GM19452 (cell line): ENCODE data around the gene ZWILCH.
"Not testable (repeated sequence)": the region's sequence is repeated elsewhere in the genome, so short reads cannot be mapped to it uniquely, and the experiment has no call there.

ENCODE experiments used
- ATAC-seq: cut with Tn5 transposase; IDR thresholded peaks from one replicate; pipeline ENCODE4 v1.9.1; 2021; ENCODE audit not compliant: unreplicated experiment

The ZWILCH gene

DNA sequence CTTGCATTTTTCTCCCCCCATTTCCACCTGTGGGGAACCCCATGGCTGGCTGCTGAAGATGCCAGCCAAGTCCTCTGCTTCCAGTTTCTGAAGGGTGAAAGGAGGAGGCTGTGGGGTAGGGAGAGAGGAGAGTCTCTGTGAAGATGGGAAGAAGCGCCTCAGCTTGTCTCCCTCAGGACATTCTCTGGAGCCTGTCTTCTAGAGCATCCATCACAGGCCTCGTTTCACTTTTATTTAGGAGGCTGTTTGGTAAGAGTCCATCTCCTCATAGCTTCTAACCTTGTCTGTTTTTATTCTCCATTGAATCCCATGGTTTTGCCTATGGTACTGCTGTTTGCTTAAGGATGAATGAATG lies 69.4 kb downstream of the ZWILCH start:
- ATAC-seq = no peak

DNA sequence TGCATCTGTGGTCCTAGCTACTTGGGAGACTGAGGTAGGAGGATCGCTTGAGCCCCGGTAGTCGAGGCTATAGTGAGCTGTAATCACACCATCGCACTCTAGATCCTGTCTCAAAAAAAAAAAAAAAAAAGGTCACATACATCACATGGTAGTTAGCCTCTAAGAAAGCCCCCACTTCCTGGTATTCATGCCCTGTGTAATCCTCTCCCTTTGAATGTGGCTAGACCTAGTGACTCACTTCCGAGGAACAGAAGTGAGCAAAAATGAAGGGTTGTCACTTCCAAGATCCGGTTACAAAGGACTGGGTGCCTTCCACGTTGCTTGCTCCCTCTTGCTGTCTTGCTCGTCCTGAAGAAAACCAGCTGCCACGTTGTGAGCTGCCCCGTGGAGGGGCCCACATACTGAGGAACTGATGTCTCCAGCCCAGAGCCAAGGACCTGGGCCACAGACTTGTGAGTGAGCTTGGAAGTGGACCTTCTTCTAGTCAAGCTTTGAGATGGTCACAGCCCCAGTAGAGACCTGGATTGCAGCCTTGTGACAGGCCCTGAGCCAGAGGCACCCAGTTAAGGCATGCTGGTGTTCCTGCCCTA lies 73.3 kb downstream of the ZWILCH start:
- ATAC-seq = no peak

DNA sequence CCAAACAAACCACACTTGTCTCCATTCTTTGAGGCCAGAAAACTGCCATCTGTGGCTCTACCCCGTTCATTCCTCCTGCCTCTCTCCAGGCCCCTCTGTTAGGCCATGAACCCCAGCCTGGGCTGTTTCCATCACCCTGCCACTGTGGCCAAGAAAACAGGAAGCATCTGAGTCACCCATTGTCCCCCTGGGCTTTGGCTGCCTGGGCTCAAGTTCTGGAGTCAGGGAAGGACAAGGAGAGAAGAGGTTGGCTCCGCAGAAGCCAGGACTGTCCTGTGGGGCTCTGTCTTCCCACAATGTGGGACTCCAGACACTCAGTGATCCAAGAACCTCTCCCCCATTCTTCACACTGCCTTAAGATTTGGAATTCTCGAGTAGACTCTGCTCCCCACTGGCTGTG lies 75.5 kb downstream of the ZWILCH start:
- ATAC-seq = no peak

DNA sequence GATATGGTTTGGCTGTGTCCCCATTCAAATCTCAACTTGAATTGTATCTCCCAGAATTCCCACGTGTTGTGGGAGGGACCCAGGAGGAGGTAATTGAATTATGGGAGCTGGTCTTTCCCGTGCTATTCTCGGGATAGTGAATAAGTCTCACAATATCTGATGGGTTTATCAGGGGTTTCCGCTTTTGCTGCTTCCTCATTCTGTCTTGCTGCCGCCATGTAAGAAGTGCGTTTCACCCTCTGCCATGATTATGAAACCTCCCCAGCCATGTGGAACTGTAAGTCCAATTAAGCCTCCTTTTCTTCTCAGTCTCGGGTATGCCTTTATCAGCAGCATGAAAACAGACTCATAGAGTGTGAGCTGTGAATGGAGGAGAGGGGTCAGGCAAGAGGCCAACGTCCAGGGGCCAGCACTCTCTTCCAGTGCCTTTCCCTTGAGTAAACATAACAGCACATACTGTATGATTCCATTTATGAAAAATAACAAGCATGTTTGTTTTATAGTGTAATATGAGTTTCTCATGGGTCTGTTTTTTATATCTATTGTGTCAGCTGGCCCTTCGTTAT lies 76.9 kb downstream of the ZWILCH start:
- ATAC-seq = no peak

DNA sequence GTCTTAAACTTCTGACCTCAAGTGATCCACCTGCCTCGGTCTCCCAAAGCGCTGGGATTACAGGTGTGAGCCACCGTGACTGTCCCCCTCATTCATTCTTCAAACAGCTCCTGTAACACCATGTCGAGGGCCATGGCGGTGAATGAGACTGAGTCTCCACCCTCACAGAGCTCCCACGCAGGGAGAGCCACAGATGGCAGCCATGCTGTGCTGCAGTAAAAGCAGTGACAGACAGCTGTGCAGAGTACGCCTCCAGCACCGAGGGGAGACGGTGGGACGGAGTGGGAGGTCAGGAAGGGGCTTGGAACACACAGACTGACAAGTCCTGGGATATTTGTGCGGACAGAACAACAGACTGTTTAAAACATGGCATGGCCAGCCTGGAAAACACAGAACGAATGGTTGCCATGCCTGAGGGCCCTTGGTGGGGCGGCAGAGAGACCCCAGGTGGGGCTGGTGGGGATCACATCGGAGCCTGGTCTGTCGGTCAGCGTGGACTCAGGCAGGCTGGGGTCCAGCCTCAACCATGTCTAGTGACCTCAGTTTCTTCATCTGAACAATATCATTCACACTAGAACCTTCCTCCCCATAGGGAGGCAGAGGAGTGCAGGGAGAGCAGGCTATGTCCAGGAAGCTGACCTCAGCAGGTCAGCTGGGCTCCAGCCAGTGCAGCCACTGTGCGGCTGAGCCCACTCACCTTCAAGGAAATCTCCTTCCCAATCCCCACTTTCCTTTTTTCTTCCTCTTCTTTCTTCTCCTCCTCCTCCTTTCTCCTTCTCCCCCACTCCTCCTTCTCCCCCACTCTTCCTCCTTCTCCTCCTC lies 81.2 kb downstream of the ZWILCH start:
- ATAC-seq = no peak

DNA sequence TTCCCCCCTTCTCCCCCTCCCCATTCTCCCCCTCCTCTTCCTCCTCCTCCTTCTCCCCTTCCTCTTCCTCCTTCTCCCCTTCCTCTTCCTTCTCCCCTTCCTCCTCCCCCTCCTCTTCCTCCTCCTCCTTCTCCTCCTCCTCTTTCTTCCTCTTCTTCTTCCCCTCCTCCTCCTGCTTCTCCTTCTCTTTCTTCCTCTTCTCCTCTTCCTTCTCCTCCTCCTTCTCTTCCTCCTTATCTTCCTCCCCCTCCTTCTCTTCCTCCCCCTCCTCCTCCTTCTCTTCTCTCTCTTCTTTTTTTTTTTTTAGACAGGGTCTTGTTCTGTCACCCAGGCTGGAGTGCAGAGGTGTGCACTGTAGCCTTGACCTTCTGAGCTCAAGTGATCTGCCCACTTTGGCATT lies 81.9 kb downstream of the ZWILCH start:
- ATAC-seq = no peak

DNA sequence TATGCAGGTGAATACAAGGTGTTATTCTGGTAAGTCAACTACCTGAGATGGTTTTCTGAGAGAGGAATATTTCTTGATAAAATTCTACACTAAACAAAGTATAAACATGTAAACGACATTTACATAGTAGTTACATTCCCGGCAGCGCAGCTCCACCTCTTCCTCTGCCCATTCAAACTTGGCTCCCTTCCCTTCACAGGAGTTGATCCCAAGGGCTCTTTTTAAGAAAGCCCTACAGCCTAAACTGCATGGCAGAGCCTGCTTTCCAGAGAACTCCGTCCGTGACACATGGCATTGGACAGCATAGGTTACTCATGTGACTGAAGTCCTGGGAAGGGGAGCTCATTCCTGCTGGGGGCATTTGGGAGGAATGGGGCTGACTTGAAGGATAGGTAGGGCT lies 82.6 kb downstream of the ZWILCH start:
- ATAC-seq = no peak

DNA sequence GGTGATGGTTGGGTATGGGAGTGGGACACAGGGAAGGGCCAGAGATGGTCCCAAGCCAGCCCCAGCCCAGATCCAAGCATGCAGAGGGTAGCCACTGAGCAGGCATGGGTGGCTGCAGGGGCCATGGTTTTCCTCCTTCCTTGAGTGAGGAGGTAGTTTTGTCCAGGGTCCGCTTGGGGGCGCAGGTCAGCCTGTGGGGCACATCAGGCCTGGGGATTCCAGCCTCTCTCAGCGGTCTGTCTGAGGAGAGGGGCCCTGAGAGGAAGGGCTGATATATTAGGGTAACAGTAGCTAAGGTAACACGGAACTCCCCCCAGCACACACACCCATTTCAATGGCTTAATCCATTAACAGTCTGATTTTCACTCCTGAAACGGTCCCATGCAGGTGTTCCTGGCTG lies 83.4 kb downstream of the ZWILCH start:
- no peak for ATAC-seq

DNA sequence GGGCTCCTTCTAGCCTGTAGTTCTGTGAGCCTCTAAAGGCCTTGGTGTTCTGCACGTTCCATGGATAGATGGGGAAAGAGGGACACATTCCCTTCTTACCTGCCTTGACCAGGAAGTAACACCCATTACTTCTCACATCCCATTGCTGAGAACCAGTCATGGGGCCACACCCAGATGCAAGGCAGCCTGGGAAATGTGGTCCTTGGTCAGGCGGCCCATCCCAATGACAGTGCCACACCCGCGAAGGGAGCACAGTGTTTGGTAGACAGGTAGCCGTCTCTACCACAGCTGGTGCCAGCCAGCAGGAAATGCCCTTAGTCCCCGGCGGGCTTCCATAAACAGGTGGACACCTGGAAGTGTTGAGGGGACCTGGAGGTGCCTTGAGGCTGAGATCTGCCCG lies 83.8 kb downstream of the ZWILCH start:
- ATAC-seq = no peak

DNA sequence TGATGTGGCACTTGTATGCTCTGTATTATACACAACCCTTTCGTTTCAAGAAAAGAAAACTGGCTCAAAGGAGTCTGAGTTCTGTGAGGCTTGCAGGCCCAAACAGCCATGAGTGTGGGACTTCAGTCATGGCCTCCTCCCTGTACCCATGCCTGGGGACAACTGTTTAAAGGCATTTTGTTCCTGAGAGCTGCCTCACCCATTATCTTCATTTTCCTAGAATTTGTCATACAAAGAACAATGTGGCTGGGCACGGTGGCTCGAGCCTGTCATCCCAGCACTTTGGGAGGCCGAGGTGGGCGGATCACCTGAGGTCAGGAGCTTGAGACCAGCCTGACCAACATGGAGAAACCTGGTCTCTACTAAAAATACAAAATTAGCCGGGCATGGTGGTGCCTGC lies 84.3 kb downstream of the ZWILCH start:
- not testable (repeated sequence) for ATAC-seq

DNA sequence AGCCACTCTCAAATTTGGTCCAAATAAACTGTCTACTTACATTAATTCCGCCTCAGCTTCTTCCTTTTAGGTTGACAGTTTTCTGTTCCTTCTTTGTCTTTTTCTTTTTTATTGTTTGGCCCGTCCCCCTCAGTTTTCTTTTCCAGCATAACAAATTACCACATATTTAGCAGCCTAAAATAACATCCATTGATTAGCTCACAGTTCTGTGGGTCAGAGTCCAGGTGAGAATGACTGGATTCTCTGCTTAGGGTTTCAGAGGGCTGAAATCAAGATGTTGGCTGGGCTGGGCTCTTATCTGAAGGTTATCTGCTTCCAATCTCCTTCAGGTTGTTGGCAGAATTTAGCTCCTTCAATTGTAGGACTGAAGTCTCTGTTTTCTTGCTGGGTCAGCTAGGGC lies 85.3 kb downstream of the ZWILCH start:
- no peak for ATAC-seq

DNA sequence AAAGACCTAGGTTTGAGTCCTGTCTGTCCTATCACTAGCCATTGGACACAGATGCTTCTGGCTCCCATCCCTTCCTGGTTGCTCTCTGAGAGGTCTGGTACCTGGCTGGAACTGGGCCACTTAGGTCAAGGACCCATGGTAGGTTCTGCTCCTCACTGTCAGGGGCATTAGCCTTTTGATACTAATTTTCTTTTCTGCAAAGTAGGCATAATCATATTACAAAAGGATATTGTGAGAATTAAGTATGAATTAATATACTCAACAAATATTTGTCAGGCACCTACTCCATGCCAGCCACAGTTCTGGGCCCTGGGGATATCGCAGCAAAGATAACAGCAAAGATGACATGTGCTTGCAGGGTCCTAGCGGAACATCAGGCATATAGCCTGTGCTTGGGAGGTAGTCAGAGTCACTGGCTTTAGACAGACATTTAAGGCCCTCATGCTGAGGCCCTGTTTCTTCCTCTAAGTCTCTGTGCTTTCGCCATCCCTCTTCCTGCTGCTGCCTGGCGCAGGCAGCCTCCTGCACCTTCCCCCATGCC lies 86.3 kb downstream of the ZWILCH start:
- ATAC-seq = no peak

DNA sequence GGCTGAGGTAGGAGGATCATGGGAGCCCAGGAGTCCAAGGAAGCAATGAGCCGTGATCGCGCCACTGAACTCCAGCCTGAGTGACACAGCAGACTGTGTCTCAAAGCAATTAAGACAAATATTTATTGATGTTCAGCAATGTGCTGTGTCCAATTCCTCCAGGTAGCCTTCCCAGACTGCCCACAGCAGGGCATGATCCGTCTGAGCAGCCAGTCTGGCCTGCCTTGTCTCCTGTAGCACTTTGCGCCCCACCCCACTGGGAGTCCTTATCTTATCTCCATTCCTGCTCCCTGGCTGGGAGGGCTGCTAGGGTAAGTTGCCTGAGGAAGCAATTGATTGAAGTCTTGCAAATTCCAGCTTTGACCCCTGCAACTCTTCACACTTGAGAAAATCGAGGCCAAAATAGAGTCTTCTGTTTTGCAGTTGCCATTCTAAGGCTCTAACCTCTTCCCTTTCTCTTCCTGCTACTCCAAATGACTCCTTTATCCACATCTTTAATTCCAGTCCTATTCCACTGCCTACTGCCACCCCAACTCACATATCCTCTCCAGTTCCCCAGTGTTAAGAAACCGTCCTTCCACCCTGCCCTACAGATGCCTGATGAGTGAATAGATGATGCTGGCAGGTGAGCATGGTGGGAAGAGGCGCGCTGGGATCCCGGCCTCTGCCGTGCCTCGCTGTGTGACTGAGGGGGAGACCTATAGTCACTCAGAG lies 87.5 kb downstream of the ZWILCH start:
- ATAC-seq = no peak

DNA sequence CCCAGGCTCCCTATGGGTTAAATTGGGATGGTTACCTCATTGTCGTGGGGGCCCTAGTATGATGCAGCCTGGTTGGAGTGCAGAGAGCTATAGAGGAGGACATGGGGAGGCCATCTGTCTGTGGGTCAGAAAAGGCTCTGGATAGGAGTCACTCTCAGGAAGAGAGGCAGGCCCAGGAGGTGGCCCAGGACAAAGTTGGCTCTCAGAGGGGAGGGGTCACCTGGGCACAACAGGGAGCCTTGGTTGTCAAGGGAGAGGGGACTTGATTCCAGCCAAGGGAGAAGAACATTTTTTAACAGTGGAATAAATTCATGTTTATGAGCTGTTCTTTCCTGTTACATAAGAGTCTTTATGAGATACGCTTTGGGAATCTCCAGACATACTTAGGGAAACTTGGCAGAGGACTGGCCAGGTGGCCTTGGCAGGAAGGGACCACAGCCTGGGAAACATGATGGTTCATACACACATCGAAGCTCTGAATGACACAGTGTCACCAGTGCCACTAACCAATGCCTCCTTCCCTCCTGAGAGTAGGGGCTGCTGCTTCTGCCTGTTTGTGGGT lies 88.2 kb downstream of the ZWILCH start:
- ATAC-seq = no peak

DNA sequence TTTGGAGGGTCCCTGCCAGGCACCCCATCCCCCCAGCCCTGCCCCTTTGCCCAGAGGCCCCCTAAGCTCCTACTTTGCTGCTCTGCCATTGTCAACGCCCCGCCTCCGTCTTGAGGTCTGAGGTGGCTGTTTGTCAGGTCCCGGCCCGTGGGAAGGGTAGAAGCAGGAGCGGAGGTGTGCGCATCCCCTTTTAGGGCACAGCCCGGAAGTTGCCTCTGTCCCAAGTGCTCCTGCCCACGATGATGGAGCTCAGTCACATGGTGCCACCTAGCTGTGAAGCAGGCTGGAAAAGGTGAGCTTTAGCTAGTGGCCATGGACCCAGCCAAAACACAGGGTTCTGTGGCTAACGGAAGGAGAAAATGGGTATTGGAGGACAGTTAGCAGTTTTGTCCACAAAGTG lies 89.2 kb downstream of the ZWILCH start:
- ATAC-seq = no peak

DNA sequence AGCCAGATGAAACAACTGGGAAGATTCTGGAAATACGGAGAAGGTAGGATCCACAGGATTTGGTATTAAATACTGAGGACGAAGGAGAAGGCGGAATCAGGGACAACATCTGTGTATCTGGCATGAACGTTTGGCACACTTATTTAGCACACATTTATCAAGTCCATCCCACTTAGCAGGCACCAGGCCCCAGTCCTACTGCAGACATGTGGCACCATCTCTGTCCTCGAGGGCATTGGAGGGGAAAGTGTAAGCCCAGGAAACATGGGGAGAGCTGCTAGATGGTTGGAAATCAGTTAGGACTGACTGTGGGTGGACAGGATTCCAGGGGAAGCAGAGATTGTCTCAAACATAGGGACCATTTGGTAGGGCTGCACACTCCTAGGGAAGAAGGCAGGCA lies 89.7 kb downstream of the ZWILCH start:
- no peak for ATAC-seq

DNA sequence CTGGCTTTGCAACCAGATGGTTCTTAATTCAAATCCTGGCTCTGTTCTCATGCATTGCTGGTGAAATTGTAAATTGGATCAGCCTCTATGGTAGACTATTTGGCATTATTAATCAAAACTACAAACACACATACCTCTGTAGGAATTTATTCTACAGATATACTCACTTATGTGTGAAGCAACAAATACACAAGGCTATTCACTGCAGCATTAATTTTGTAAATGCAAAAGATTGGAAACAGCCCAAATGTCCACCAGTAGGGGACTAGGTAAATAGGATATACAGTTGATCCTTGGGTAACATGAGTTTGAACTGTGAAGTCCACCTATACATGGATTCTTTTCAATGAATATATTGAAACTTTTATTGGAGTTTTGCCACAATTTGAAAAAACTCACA lies 90.2 kb downstream of the ZWILCH start:
- ATAC-seq = no peak

DNA sequence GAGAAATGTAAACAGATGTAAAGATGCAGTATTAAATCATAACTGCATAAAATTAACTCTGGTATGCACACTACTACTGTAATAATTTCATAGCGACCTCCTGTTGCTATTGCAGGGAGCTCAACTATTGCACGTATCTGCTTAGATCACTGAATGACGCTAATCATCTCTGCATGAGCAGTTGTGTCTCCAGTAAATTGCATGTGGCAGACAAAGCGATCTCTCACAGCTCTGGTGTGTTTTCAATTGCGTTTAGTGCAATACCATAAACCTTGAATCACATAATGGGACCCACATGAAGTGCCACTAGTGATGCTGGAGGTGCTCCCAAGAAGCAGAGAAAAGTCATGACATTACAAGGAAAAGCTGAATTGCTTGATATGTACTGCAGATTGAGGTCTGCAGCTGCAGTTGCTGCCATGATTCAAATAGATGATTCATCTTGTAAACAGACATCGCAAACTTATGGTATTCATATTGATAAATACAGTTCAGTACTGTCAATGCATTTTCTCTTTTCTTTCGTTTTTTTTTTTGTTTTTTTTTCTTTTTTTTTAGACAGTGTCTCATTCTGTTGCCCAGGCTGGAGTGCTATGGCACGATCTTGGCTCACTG lies 90.9 kb downstream of the ZWILCH start:
- ATAC-seq = no peak

DNA sequence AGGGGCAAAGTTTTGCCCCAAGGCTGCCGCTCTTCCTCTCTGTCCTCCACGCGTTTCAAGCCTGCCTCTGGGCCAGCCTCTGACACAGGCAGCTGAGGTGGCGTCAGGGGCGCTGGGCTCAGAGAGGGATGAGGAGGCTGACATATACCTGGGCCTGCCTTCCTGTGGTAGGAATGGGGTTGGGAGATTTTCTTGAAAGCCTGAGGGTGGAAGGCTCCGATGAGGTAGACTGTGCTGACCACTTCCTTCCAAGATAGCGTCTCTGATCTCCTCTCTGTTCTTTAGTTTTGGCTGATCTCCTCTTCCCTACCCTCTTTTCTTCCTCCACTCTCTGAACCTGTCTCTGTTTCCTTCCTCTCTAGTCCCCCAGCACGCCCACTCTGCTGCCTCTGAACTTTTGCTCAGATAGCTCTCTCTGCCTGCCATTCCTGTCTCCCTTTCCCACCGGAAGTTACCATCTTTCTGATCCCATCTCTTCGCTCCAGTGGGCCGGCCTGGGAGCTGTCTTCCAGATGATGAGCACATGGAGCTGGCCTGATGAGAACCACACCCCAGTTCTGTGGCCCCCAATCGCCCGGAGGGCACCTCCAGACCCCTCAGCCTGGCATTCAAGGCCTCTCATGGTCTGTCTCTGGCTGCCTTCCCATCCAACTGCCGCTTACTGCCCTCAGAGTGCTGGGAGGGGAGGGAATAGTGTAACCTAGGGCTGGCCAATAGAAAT lies 93.1 kb downstream of the ZWILCH start:
- ATAC-seq = no peak
